ENCODE results near the gene MINDY3.

- TF ChIP-seq YY1 (IDR thresholded peaks at IDR 0.05; ENCODE audit: insufficient read depth, insufficient read length) (no peak), ZNF274 (IDR thresholded peaks at IDR 0.05; ENCODE audit: low read depth, low read length) (no peak)
Measured at GRCh38 chr10:15745751-15746150, 114.6 kb downstream of the MINDY3 start.
